ENCODE measurements around the gene LRP4. TPM values are rescaled to one million over a fixed set of nuclear protein-coding genes. Genes with fewer than 3 reads are reported as not detected.

The LRP4 gene
- total and polyA plus RNA-seq, 7 donors = 5.4 to 32.3 (median 14.5) TPM

- Histone ChIP-seq H3K27me3 (ENCODE audit: insufficient read depth in 3 of 3, low read length in 2 of 3) (no peaks in the 10 kb centered on the region), H3K4me3 (peak overlapping the region; percentile 90), H3K27ac (peak overlapping the region; percentile 91), H3K9me3 (no peaks in the 10 kb centered on the region), H3K4me1 (peaks cover 63% of the 10 kb centered on the region), H3K36me3 (ENCODE audit: insufficient read depth in 1 of 2, low read depth in 1 of 2) (no peaks in the 10 kb centered on the region)
- intact Hi-C loops (cut with DNase I) = loop anchor here in 1 of 2 donors (5.0 kb wide), 2 partner anchors 86 to 236 kb away; no protein-coding TSS in a partner anchor
- ATAC-seq (peak; percentile 57 to 65 (median 61)), DNase-seq (peak; percentile 69 to 83)
- WGBS, 3 donors = 2 to 6% (median 3%) methylated on average over 24 of the region's 24 CpGs
- TF ChIP-seq, protein P1, sequence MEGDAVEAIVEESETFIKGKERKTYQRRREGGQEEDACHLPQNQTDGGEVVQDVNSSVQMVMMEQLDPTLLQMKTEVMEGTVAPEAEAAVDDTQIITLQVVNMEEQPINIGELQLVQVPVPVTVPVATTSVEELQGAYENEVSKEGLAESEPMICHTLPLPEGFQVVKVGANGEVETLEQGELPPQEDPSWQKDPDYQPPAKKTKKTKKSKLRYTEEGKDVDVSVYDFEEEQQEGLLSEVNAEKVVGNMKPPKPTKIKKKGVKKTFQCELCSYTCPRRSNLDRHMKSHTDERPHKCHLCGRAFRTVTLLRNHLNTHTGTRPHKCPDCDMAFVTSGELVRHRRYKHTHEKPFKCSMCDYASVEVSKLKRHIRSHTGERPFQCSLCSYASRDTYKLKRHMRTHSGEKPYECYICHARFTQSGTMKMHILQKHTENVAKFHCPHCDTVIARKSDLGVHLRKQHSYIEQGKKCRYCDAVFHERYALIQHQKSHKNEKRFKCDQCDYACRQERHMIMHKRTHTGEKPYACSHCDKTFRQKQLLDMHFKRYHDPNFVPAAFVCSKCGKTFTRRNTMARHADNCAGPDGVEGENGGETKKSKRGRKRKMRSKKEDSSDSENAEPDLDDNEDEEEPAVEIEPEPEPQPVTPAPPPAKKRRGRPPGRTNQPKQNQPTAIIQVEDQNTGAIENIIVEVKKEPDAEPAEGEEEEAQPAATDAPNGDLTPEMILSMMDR (IDR thresholded peaks at IDR 0.05) = peak; percentile 21
Observed at GRCh38 chr11:46916286-46917108, 1.9 kb downstream of the LRP4 start.

- H3K9me3 ChIP-seq = no peaks in the 10 kb centered on the region
- peak overlapping the region; percentile 14 for H3K4me3 ChIP-seq
- ATAC-seq (peak; percentile 76 to 82 (median 80)), DNase-seq (no peak)
- WGBS, 3 donors = 17 to 26% (median 22%) methylated on average over 7 of the region's 7 CpGs
- TF ChIP-seq, protein P1 (IDR thresholded peaks at IDR 0.05) = no peak
- peaks cover 49% of the 10 kb centered on the region for H3K4me1 ChIP-seq
- H3K36me3 ChIP-seq (ENCODE audit: insufficient read depth in 1 of 2, low read depth in 1 of 2) = no peaks in the 10 kb centered on the region
- H3K27ac ChIP-seq = peak overlapping the region; percentile 91
- intact Hi-C loops (cut with DNase I) = loop anchor here in 1 of 2 donors (5.0 kb wide), 2 partner anchors 87 to 237 kb away; no protein-coding TSS in a partner anchor
- H3K27me3 ChIP-seq (ENCODE audit: insufficient read depth in 3 of 3, low read length in 2 of 3) = no peaks in the 10 kb centered on the region
Observed at GRCh38 chr11:46914910-46915309, 3.4 kb downstream of the LRP4 start.

GRCh38 chr11:46914363-46914762 lies 4.0 kb downstream of the LRP4 start:
- WGBS, 3 donors = 21 to 31% (median 22%) methylated on average over 5 of the region's 5 CpGs

GRCh38 chr11:46913484-46913883 lies 4.9 kb downstream of the LRP4 start:
- no peaks in the 10 kb centered on the region for H3K36me3 ChIP-seq (ENCODE audit: insufficient read depth in 1 of 2, low read depth in 1 of 2)
- peaks cover 46% of the 10 kb centered on the region for H3K4me1 ChIP-seq
- ATAC-seq (no peak), DNase-seq (no peak)
- no peaks in the 10 kb centered on the region for H3K27me3 ChIP-seq (ENCODE audit: insufficient read depth in 3 of 3, low read length in 2 of 3)
- intact Hi-C loops (cut with DNase I) = no loop called here
- 65 to 81% (median 73%) methylated on average over 3 of the region's 3 CpGs for WGBS, 3 donors
- H3K4me3 ChIP-seq = no peak overlapping the region
- H3K9me3 ChIP-seq = no peaks in the 10 kb centered on the region
- TF ChIP-seq, protein P1 (IDR thresholded peaks at IDR 0.05) = no peak
- H3K27ac ChIP-seq = peak overlapping the region; percentile 91

More at GRCh38 chr11:46914363-46914762, 4.0 kb downstream of the LRP4 start:
- ATAC-seq = peak; percentile 82 to 85 (median 84)
- intact Hi-C loops (cut with DNase I) = no loop called here
- DNase-seq = peak; percentile 64 to 83
- TF ChIP-seq, protein P1 (IDR thresholded peaks at IDR 0.05) = no peak
- Histone ChIP-seq H3K36me3 (ENCODE audit: insufficient read depth in 1 of 2, low read depth in 1 of 2) (no peaks in the 10 kb centered on the region), H3K4me3 (peak overlapping the region; percentile 14), H3K27me3 (ENCODE audit: insufficient read depth in 3 of 3, low read length in 2 of 3) (no peaks in the 10 kb centered on the region), H3K27ac (peak overlapping the region; percentile 91), H3K4me1 (peaks cover 46% of the 10 kb centered on the region), H3K9me3 (no peaks in the 10 kb centered on the region)

Data from psoas muscle (tissue), 8 donors.